Muscle of leg (tissue), 11 donors: ENCODE measurements around the gene FN1. TPM values are rescaled to one million over a fixed set of nuclear protein-coding genes. Genes with fewer than 3 reads are reported as not detected.

Experiments
- DNase-seq: peaks from one replicate; pipeline ENCODE4 v3.0.0; 2013
- H3K27ac ChIP-seq: one replicate; pipeline ENCODE4 v1.5.1; 2013; ENCODE audit warnings: mild to moderate bottlenecking, low read length, control low read depth
- H3K27me3 ChIP-seq: one replicate; pipeline ENCODE4 v1.6.1; 2013; ENCODE audit warnings: low read length; ENCODE audit not compliant: control insufficient read depth, insufficient read depth
- H3K36me3 ChIP-seq: one replicate; pipeline ENCODE4 v1.6.1; 2013; ENCODE audit warnings: low read length; ENCODE audit not compliant: control insufficient read depth, insufficient read depth
- H3K4me1 ChIP-seq: one replicate; pipeline ENCODE4 v1.6.1; 2013; ENCODE audit warnings: low read length; ENCODE audit not compliant: control insufficient read depth, insufficient read depth
- H3K4me3 ChIP-seq: one replicate; pipeline ENCODE4 v1.5.1; 2013; ENCODE audit warnings: low read length, control low read depth
- H3K9me3 ChIP-seq: replicated peaks from 2 replicates; pipeline ENCODE4 v1.6.1; 2013; ENCODE audit warnings: low read depth, low read length; ENCODE audit not compliant: control insufficient read depth
- WGBS: methylation state at CpG from one replicate; pipeline ENCODE4 v1.1.5; 2013; ENCODE audit warnings: missing lambda C conversion rate; ENCODE audit not compliant: insufficient coverage; 5-methylcytosine and 5-hydroxymethylcytosine counted together
- polyA plus RNA-seq, 8 donors: library from polyadenylated mRNA; unstranded; fragments of 120-200 nt; gene quantifications; one replicate each; pipeline versions ENCODE4 v1.2.1 to v1.2.3, GENCODE V29; 2013; ENCODE audit warnings: inconsistent platforms in 1 of 8, low replicate concordance in 1 of 8; ENCODE audit not compliant: insufficient read length in 8 of 8, insufficient read depth in 1 of 8
- total RNA-seq: library from RNA; stranded (reverse); fragments of 120-200 nt; gene quantifications from one replicate; pipeline ENCODE4 v1.2.4, GENCODE V29; 2013

The FN1 gene
- total and polyA plus RNA-seq, 9 donors = 335 to 1,030 (median 518) TPM

DNA sequence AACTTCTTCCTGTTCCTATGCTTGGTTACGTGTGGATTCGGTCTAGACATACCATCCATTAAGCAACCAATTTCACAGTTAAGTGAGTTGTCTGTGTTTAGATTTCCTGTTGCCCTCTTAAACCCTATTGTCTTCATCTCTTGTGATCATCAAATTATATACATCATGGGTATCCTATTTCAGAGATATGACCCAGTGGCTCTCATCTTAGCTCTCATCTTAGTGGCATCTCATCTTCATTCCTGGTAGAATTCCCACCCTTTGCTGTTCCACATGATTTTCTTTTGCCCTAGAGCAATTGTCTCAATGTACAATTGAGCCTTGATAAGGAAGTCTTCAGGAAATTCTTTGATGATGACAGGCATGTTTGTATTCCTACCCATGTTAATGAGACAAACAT is 29.4 kb upstream of the FN1 start:
- no peak for DNase-seq
- Histone ChIP-seq H3K4me3 (no peak overlapping the region), H3K9me3 (no peaks in the 10 kb centered on the region), H3K36me3 (no peaks in the 10 kb centered on the region), H3K27me3 (no peaks in the 10 kb centered on the region), H3K27ac (no peak overlapping the region), H3K4me1 (peaks cover 6% of the 10 kb centered on the region)
- no CpG with 5 or more reads among the region's 2 CpGs for WGBS

DNA sequence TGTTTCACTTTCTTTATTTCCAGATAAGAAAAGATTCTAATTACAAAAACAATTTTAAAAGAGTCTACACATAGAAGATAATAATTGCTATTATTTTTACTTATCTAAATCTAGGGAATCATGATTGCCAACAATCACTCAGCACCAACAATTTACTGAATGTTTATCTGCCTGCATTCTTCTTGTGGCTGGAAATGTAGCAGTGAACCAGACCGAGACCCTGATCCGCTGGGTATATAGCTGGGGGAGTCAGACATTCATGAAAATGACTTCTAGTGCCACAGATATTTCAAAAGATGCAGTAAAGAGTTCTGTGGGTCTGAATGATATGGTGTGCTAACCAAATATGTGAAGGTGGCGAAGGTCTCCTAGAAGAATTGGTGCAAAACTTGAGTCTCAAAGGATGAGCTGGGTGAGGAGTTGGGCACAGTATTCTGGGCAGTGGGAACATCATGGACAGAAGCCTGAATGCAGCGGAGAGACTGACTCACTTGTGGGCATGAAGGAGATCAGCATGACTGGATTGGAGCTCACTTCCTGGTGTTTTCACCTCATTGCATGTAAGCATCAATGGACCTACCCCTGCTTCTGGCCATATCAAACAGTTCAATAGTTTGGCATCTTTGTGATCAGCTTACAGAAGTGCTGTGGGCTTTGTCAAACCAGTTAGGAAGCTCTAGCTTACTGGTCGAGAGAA is 26.1 kb upstream of the FN1 start:
- no peak for DNase-seq
- no peaks in the 10 kb centered on the region for H3K27me3 ChIP-seq
- no peaks in the 10 kb centered on the region for H3K9me3 ChIP-seq
- WGBS = 76% methylated on average over 5 of the region's 5 CpGs
- H3K36me3 ChIP-seq = no peaks in the 10 kb centered on the region
- H3K4me1 ChIP-seq = peaks cover 6% of the 10 kb centered on the region
- H3K4me3 ChIP-seq = no peak overlapping the region
- H3K27ac ChIP-seq = no peak overlapping the region

DNA sequence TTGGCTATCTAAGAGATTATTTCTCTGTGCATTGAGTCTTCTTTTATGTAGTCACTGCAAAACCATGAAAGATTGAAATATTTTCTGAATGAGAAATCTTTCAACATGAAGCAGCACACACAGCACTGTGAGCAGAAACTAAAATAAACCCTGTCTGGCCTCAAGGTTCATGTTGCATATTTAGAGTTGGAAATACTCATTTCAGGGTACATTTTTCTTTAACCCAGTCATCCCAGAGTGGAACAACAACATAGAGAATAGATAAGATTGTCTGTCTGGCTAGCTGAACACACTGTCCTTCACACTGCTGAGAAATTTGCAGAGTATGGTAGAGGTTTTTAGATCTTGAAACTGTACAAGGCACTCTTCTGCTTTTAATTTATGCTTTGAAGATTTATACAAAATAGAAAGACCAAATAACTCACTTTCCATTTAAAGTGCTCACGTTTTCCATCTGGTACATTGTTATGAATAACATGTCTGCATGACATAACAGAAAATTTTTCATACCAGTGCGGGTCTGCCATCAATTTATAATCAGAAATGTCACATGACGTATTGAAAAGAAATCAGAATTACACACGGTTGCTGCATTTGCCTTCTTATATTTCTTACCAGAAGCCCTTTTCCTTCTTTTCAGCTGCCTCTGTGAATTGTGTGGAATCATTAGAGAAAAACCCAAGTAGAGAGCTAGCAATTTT is 25.0 kb upstream of the FN1 start:
- H3K9me3 ChIP-seq = no peaks in the 10 kb centered on the region
- WGBS = no CpG with 5 or more reads among the region's 4 CpGs
- H3K27me3 ChIP-seq = no peaks in the 10 kb centered on the region
- DNase-seq = peak; percentile 64
- no peaks in the 10 kb centered on the region for H3K36me3 ChIP-seq
- H3K4me1 ChIP-seq = no peaks in the 10 kb centered on the region
- H3K27ac ChIP-seq = no peak overlapping the region
- H3K4me3 ChIP-seq = no peak overlapping the region

DNA sequence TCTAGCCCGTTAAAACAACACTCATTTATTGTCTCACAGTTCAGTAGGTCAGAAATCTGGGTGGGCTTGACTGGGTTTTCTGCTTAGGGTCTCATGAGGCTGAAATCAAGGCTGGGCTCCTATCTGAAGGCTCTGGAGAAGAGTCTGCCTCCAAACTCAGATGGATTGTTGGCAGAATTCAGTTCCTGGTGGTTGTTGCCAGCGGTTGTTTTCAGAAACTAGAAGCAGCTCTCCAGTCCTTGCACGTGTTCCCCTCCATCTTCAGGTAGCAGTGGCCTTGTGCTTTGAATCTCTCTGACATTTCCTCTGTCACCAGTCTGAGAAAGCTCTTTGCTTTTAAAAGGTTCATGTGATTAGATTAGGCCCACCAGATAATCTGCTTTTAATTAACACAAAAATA is 20.1 kb upstream of the FN1 start:
- Histone ChIP-seq H3K27me3 (no peaks in the 10 kb centered on the region), H3K36me3 (no peaks in the 10 kb centered on the region), H3K27ac (no peak overlapping the region), H3K4me3 (no peak overlapping the region), H3K9me3 (no peaks in the 10 kb centered on the region), H3K4me1 (no peaks in the 10 kb centered on the region)
- 40% methylated on average over 1 of the region's 3 CpGs for WGBS
- peak; percentile 59 for DNase-seq

DNA sequence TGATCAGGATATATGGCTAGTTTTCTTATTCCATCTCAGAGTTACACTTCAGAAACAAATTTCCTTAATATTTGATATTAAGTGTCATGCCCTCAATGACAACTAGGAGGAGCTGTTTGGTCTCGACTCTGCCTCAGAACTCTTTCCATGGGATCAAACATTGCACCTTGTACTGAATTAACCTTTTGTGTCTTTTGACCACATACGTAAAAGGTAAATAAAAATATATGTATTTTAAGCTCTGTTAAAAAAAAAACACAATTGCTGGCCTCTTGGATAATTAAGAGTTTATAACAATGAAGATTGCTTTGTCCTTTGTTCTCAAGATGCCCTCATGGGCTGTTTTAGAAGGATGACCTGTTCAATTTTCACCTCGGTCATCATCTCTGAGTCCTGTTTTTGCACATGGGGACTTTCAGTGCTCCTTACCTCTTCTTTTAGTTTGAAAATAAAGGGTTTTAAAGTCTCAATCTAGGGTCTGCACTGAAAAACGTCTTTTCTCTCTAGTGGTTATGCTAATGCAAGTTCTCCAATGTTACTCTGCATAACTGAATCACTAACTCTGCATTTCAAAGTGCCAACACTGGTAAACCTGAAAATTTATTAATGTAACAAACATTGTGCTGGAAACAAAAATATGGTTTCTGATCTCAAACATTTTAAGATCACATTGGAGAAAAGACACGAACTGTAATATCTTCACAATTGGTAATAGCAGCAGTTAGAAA is 18.8 kb upstream of the FN1 start:
- H3K27ac ChIP-seq = no peak overlapping the region
- no CpG with 5 or more reads among the region's 5 CpGs for WGBS
- H3K36me3 ChIP-seq = no peaks in the 10 kb centered on the region
- peak; percentile 32 for DNase-seq
- H3K4me1 ChIP-seq = no peaks in the 10 kb centered on the region
- no peak overlapping the region for H3K4me3 ChIP-seq
- no peaks in the 10 kb centered on the region for H3K27me3 ChIP-seq
- no peaks in the 10 kb centered on the region for H3K9me3 ChIP-seq

DNA sequence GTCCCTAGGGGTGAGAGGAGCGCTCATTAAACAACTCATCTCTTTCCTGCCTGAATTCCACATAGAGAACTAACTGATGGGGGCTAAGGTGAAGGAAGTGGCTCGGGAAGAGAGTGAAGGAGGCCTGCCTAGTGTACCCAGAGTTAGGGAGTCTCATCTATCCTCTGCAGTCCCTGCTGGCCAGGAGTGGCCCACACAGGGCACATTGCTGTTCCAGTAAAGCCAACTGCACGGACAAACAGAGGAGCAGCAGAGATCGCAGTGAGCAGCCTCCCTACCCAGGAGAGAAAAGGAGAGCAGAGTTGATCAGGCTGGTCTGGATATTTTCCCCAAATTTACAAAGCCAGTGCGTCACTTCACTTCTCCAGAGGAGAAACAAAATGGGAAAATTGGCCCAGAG is 16.9 kb upstream of the FN1 start:
- Histone ChIP-seq H3K27me3 (no peaks in the 10 kb centered on the region), H3K9me3 (no peaks in the 10 kb centered on the region), H3K4me1 (no peaks in the 10 kb centered on the region), H3K36me3 (no peaks in the 10 kb centered on the region), H3K4me3 (no peak overlapping the region), H3K27ac (no peak overlapping the region)
- DNase-seq = peak; percentile 69
- WGBS = 58% methylated on average over 3 of the region's 5 CpGs

DNA sequence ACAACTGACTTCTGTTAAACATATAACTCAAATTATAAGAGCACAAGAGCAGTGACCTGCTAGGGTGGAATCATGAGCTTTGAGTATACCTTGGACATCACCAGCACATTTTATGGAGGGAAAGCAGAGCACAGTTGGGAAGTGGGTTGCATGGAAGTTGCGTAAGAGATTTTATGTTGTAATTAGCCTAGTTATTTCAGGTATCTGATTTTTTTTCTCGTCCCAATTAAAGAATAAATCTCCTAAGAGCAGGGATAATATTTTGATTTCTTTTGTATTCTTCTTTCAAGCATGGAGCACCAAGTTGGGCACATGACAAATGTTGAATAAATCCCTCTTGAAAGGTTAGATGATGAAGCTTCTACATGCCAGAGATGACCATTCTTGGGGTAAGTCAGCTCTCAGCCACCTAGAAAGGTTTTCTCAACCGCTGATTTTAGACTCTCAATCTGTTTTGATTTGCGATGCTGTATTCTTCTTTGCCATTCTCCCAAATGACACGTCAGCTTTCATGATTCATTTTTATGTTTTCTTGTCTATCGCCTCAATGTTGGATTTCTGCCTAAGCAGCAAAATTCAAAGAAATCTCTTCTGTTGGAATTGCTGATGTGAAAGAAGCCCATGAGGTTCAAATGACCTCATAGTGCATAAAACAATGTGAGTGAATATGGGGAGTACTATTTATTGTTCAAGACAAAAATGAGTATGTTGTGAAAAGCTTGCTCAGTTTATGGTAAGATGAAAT is 15.3 kb upstream of the FN1 start:
- Histone ChIP-seq H3K9me3 (no peaks in the 10 kb centered on the region), H3K4me3 (no peak overlapping the region), H3K4me1 (no peaks in the 10 kb centered on the region), H3K27ac (no peak overlapping the region), H3K36me3 (no peaks in the 10 kb centered on the region), H3K27me3 (no peaks in the 10 kb centered on the region)
- DNase-seq = peak; percentile 61
- WGBS = 67% methylated on average over 3 of the region's 6 CpGs

DNA sequence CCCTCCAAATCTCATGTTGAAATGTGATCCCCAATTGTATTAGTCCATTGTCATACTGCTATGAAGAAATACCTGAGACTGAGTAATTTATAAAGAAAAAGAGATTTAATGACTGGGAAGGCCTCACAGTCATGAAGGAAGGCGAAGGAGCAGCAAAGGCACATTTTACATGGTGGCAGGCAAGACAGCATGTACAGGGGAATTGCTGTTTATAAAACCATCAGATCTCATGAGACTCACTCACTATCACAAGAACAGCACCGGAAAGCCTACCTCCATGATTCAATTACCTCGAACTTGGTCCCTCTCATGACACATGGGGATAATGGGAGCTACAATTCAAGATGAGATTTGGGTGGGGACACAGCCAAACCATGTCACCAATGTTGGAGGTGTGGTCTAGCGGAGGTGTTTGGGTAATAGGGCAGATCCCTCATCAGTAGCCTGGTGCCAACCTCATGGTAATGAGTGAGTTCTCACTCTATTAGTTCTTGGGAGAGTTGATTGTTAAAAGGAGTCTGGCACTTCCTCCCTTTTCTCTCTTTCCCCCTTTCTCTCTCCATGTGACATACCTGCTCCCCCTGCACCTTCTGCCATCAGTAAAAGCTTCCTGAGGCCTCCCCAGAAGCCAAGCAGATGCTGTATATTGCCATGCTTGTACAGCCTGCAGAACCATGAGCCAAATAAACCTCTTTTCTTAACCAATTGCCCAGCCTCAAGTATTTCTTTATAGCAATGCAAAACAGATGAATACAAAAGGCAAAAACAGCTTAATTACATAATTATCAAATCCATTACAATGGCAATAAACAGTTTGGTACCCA is 14.5 kb upstream of the FN1 start:
- no peak overlapping the region for H3K27ac ChIP-seq
- no peak for DNase-seq
- H3K9me3 ChIP-seq = no peaks in the 10 kb centered on the region
- no peaks in the 10 kb centered on the region for H3K27me3 ChIP-seq
- H3K4me1 ChIP-seq = no peaks in the 10 kb centered on the region
- H3K36me3 ChIP-seq = no peaks in the 10 kb centered on the region
- no CpG with 5 or more reads among the region's 4 CpGs for WGBS
- no peak overlapping the region for H3K4me3 ChIP-seq

DNA sequence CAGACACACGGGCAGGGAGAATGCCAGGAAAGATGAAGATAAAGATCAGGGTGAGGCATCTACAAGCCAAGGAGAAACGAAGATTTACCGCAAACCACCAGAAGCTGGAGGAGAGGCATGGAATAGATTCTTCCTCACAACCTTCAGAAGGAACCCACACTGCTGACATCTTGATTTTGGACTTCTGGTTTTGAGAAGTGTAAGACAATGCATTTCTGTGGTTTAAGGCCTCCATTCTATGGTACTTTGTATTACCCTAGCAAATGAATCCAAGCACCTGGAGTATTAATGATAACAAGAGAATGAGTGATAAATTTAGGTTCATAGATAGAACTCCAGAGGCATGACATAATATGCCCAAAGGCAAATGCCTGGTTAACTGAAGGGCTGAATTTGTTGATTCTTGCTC is 11.8 kb upstream of the FN1 start:
- DNase-seq = no peak
- WGBS = 71% methylated on average over 1 of the region's 3 CpGs
- Histone ChIP-seq H3K27ac (no peak overlapping the region), H3K4me3 (no peak overlapping the region), H3K4me1 (no peaks in the 10 kb centered on the region), H3K9me3 (no peaks in the 10 kb centered on the region), H3K27me3 (no peaks in the 10 kb centered on the region), H3K36me3 (no peaks in the 10 kb centered on the region)
